SK-N-MC (cell line): ENCODE results near the gene SKIC8.

ENCODE experiments used
- EZH2 ChIP-seq: fragments of 200-600 bp; sonication (generic); IDR thresholded peaks from one replicate; pipeline ENCODE4 v1.6.1; 2017; ENCODE audit warnings: antibody characterized with exemption
- POLR2AphosphoS5 ChIP-seq: IDR thresholded peaks from 2 replicates; pipeline ENCODE4 v1.6.1; 2012; ENCODE audit warnings: mild to moderate bottlenecking, low read depth, low read length, borderline replicate concordance

- TF ChIP-seq EZH2, result no peak
- TF ChIP-seq POLR2AphosphoS5, result no peak
Measured at GRCh38 chr15:78263351-78263781, 36.0 kb downstream of the SKIC8 start.
